Measurements from ENCODE around the gene PLK1. TPM values are rescaled to one million over a fixed set of nuclear protein-coding genes. Genes with fewer than 3 reads are reported as not detected.

The PLK1 gene
- total and polyA plus RNA-seq, 2 experiments from 2014 or later, result 69.0 to 141 TPM

DNA sequence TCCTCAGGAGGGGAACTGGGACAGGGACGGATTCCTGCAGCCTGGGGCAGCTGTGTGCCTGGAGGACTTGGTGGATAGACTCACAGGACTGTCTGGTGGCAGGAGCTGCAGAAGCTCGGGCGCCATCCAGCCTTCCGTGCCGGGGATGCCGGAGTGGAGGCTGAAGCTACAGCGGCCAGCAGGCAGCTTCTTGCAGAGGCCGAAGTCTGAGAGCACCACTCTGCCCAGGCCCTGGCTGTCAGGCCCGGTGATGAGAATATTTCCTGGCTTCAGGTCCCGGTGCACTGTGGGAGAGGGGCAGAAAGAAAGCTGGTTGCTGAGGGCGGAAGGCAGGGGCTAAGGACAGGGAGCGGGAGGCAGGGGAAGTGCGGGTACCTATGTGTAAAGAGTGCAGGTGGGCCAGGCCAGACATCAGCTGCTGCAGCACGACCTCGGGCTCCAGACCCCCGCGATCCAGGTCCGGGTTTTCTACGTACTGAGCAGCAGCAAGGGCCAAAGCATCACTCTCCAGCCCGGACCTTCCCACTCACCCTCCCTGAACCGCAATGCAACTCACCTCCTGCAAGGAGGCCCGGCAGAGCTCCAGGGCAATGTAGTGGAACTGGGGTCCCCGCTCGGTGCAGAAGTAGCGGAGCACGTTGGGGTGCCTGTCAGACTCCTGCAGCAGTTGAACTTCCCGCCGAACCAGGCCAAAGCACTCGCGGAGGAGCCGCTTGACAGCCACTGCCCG lies 16.1 kb downstream of the PLK1 start:
- peaks cover 4% of the 10 kb centered on the region for H3K27me3 Mint-ChIP-seq (ENCODE audit: insufficient read depth, low read depth, poor library complexity)

DNA sequence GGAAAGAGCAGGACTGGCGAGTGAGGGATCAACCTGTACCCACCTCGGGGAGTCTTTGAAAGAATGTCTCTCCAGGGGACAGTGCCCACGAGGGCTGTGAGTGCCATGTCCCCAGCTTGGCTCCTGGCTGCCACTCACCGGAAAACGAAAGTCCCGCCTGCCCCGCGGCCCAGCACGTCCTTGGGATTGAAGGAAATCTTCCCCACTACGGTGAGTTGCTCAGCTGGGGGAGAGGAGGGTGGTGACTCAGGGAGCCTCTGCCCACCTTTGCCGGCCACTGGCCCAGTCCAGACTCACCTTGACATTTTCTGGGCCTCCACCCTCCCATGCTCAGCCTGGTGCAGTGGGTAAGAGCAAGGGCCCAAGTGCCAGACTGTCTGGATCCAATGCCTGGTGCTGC lies 17.1 kb downstream of the PLK1 start:
- Mint-ChIP-seq H3K27me3 (ENCODE audit: insufficient read depth, low read depth, poor library complexity) (peaks cover 4% of the 10 kb centered on the region), H3K27ac (no peak overlapping the region), H3K9me3 (no peaks in the 10 kb centered on the region; the same call in 2 of the 3 replicates), H3K36me3 (ENCODE audit: low read depth) (peaks cover 9% of the 10 kb centered on the region; the same call in 2 of the 3 replicates), H3K4me3 (peak overlapping the region; percentile 33; the same call in 2 of the 3 replicates), H3K4me1 (peaks cover 12% of the 10 kb centered on the region)
- H3K4me2 ChIP-seq, result peak overlapping the region; percentile 79; the same call in 1 of the 2 replicates
- ATAC-seq (no peak), DNase-seq (ENCODE audit: low spot score) (no peak)
- H3K27me3 ChIP-seq (ENCODE audit: insufficient read depth), result no peaks in the 10 kb centered on the region
- H3F3A ChIP-seq (replicated peaks; ENCODE audit: low read depth), result peaks cover 7% of the 10 kb centered on the region; the same call in 1 of the 2 replicates
- peaks cover 12% of the 10 kb centered on the region for H3K4me1 ChIP-seq (ENCODE audit: insufficient read depth)
- H3K4me3 ChIP-seq, result peak overlapping the region; percentile 63; the same call in 1 of the 2 replicates
- H3K27ac ChIP-seq (ENCODE audit: low read depth), result no peak overlapping the region
- no peaks in the 10 kb centered on the region; the same call in 1 of the 2 replicates for H3K36me3 ChIP-seq (ENCODE audit: insufficient read depth)
- H2AFZ ChIP-seq, result no peak overlapping the region
- H3K79me2 ChIP-seq (replicated peaks; ENCODE audit: insufficient read depth), result no peaks in the 10 kb centered on the region
- H3K9me2 ChIP-seq (ENCODE audit: insufficient read depth), result no peaks in the 10 kb centered on the region
- H4K20me1 ChIP-seq (replicated peaks; ENCODE audit: insufficient read depth), result no peaks in the 10 kb centered on the region
- TF ChIP-seq ZNF114 (CRISPR knock-in tag; IDR thresholded peaks at IDR 0.05), result no peak
- TF ChIP-seq, protein P1, sequence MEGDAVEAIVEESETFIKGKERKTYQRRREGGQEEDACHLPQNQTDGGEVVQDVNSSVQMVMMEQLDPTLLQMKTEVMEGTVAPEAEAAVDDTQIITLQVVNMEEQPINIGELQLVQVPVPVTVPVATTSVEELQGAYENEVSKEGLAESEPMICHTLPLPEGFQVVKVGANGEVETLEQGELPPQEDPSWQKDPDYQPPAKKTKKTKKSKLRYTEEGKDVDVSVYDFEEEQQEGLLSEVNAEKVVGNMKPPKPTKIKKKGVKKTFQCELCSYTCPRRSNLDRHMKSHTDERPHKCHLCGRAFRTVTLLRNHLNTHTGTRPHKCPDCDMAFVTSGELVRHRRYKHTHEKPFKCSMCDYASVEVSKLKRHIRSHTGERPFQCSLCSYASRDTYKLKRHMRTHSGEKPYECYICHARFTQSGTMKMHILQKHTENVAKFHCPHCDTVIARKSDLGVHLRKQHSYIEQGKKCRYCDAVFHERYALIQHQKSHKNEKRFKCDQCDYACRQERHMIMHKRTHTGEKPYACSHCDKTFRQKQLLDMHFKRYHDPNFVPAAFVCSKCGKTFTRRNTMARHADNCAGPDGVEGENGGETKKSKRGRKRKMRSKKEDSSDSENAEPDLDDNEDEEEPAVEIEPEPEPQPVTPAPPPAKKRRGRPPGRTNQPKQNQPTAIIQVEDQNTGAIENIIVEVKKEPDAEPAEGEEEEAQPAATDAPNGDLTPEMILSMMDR (conservative IDR thresholded peaks at IDR 0.05; ENCODE audit: low read depth in 2 of 2), result no peak
- TF ChIP-seq ZNF331 (CRISPR knock-in tag; IDR thresholded peaks at IDR 0.05; ENCODE audit: low read depth), result no peak
- no peak for TF ChIP-seq JUNB (IDR thresholded peaks at IDR 0.05; ENCODE audit: unreplicated experiment)
- TF ChIP-seq, protein P2, sequence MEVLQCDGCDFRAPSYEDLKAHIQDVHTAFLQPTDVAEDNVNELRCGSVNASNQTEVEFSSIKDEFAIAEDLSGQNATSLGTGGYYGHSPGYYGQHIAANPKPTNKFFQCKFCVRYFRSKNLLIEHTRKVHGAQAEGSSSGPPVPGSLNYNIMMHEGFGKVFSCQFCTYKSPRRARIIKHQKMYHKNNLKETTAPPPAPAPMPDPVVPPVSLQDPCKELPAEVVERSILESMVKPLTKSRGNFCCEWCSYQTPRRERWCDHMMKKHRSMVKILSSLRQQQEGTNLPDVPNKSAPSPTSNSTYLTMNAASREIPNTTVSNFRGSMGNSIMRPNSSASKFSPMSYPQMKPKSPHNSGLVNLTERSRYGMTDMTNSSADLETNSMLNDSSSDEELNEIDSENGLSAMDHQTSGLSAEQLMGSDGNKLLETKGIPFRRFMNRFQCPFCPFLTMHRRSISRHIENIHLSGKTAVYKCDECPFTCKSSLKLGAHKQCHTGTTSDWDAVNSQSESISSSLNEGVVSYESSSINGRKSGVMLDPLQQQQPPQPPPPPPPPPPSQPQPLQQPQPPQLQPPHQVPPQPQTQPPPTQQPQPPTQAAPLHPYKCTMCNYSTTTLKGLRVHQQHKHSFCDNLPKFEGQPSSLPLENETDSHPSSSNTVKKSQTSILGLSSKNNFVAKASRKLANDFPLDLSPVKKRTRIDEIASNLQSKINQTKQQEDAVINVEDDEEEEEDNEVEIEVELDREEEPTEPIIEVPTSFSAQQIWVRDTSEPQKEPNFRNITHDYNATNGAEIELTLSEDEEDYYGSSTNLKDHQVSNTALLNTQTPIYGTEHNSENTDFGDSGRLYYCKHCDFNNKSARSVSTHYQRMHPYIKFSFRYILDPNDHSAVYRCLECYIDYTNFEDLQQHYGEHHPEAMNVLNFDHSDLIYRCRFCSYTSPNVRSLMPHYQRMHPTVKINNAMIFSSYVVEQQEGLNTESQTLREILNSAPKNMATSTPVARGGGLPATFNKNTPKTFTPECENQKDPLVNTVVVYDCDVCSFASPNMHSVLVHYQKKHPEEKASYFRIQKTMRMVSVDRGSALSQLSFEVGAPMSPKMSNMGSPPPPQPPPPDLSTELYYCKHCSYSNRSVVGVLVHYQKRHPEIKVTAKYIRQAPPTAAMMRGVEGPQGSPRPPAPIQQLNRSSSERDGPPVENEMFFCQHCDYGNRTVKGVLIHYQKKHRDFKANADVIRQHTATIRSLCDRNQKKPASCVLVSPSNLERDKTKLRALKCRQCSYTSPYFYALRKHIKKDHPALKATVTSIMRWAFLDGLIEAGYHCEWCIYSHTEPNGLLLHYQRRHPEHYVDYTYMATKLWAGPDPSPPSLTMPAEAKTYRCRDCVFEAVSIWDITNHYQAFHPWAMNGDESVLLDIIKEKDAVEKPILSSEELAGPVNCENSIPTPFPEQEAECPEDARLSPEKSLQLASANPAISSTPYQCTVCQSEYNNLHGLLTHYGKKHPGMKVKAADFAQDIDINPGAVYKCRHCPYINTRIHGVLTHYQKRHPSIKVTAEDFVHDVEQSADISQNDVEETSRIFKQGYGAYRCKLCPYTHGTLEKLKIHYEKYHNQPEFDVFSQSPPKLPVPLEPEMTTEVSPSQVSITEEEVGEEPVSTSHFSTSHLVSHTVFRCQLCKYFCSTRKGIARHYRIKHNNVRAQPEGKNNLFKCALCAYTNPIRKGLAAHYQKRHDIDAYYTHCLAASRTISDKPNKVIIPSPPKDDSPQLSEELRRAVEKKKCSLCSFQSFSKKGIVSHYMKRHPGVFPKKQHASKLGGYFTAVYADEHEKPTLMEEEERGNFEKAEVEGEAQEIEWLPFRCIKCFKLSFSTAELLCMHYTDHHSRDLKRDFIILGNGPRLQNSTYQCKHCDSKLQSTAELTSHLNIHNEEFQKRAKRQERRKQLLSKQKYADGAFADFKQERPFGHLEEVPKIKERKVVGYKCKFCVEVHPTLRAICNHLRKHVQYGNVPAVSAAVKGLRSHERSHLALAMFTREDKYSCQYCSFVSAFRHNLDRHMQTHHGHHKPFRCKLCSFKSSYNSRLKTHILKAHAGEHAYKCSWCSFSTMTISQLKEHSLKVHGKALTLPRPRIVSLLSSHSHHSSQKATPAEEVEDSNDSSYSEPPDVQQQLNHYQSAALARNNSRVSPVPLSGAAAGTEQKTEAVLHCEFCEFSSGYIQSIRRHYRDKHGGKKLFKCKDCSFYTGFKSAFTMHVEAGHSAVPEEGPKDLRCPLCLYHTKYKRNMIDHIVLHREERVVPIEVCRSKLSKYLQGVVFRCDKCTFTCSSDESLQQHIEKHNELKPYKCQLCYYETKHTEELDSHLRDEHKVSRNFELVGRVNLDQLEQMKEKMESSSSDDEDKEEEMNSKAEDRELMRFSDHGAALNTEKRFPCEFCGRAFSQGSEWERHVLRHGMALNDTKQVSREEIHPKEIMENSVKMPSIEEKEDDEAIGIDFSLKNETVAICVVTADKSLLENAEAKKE (CRISPR knock-in tag; IDR thresholded peaks at IDR 0.05), result no peak
- no peak for TF ChIP-seq EZH2phosphoT487 (IDR thresholded peaks at IDR 0.05; ENCODE audit: unreplicated experiment)
- TF ChIP-seq EZH2 (IDR thresholded peaks at IDR 0.05; ENCODE audit: low read depth, unreplicated experiment), result no peak

More for the DNA sequence above, 16.1 kb downstream of the PLK1 start:
- Histone ChIP-seq H3K27ac (ENCODE audit: low read depth) (peak overlapping the region; percentile 74; the same call in 1 of the 2 replicates), H3K9me2 (ENCODE audit: insufficient read depth) (no peaks in the 10 kb centered on the region), H3F3A (replicated peaks; ENCODE audit: low read depth) (peaks cover 3% of the 10 kb centered on the region; the same call in 1 of the 2 replicates), H3K4me1 (ENCODE audit: insufficient read depth) (peaks cover 7% of the 10 kb centered on the region; the same call in 1 of the 2 replicates), H2AFZ (peak overlapping the region; percentile 91), H3K27me3 (ENCODE audit: insufficient read depth) (no peaks in the 10 kb centered on the region), H3K36me3 (ENCODE audit: insufficient read depth) (peaks cover 6% of the 10 kb centered on the region; the same call in 1 of the 2 replicates), H3K4me3 (peak overlapping the region; percentile 63), H3K4me2 (peak overlapping the region; percentile 79), H3K79me2 (replicated peaks; ENCODE audit: insufficient read depth) (no peaks in the 10 kb centered on the region), H4K20me1 (replicated peaks; ENCODE audit: insufficient read depth) (no peaks in the 10 kb centered on the region)
- Mint-ChIP-seq H3K4me1 (peaks cover 7% of the 10 kb centered on the region; the same call in 2 of the 3 replicates), H3K9me3 (no peaks in the 10 kb centered on the region; the same call in 2 of the 3 replicates), H3K36me3 (ENCODE audit: low read depth) (peaks cover 18% of the 10 kb centered on the region), H3K4me3 (peak overlapping the region; percentile 85), H3K27ac (peak overlapping the region; percentile 84)
- peak; percentile 89 for ATAC-seq
- DNase-seq (ENCODE audit: low spot score), result peak; percentile 94
- TF ChIP-seq CREB1 (CRISPR knock-in tag; IDR thresholded peaks at IDR 0.05; ENCODE audit: low read depth) (0 out of 2 replicates have a peak, but pooled peaks have one; percentile 68), POLR2AphosphoS5 (IDR thresholded peaks at IDR 0.05; ENCODE audit: low read depth) (peak; percentile 54; the same call in 1 of the 2 replicates)
- TF ChIP-seq, protein P1 (conservative IDR thresholded peaks at IDR 0.05; ENCODE audit: low read depth in 2 of 2), result no peak
